Activated naive CD4-positive, alpha-beta T cell treated with anti-CD3 and anti-CD28 coated beads, Interleukin-2, amount 10 ng/mL, durations not matched to agents 7 days and 5 days (primary cell): ENCODE data around the gene TRAM2.

Experiments used
- CTCF ChIA-PET: fragments of 350-600 bp; sonication (Branson Sonifier 250); formaldehyde crosslinking; loops from one replicate; lab custom pipeline; 2021; ENCODE audit warnings: antibody characterized with exemption; lab: Charles Lee
- DNase-seq: peaks from one replicate; pipeline ENCODE4 v3.0.0-alpha.2; 2020
- H3K27ac Mint-ChIP-seq: one replicate; pipeline ENCODE4 v1.8.0; 2021; ENCODE audit warnings: mild to moderate bottlenecking, moderate library complexity, mixed read lengths
- H3K27me3 Mint-ChIP-seq: one replicate; pipeline ENCODE4 v1.8.0; 2021; ENCODE audit warnings: mild to moderate bottlenecking, mixed read lengths
- H3K36me3 Mint-ChIP-seq: one replicate; pipeline ENCODE4 v1.8.0; 2021; ENCODE audit warnings: mixed read lengths
- H3K4me1 Mint-ChIP-seq: one replicate; pipeline ENCODE4 v1.8.0; 2021; ENCODE audit warnings: mixed read lengths
- H3K4me3 Mint-ChIP-seq: one replicate; pipeline ENCODE4 v1.8.0; 2021; ENCODE audit warnings: mild to moderate bottlenecking, moderate library complexity, mixed read lengths
- H3K9me3 Mint-ChIP-seq: one replicate; pipeline ENCODE4 v1.8.0; 2021; ENCODE audit warnings: mixed read lengths

The TRAM2 gene

GRCh38 chr6:52571099-52571755 lies 5.6 kb downstream of the TRAM2 start:
- H3K27me3 Mint-ChIP-seq: peaks cover 9% of the 10 kb centered on the region
- CTCF ChIA-PET: no interaction called here
- H3K27ac Mint-ChIP-seq: no peak overlapping the region
- H3K9me3 Mint-ChIP-seq: no peaks in the 10 kb centered on the region
- no peaks in the 10 kb centered on the region for H3K36me3 Mint-ChIP-seq
- no peak overlapping the region for H3K4me3 Mint-ChIP-seq
- no peak for DNase-seq
- H3K4me1 Mint-ChIP-seq: peaks cover 34% of the 10 kb centered on the region

- H3K27ac Mint-ChIP-seq: no peak overlapping the region
- no peak for DNase-seq
- H3K9me3 Mint-ChIP-seq: no peaks in the 10 kb centered on the region
- H3K4me3 Mint-ChIP-seq: no peak overlapping the region
- peaks cover 3% of the 10 kb centered on the region for H3K27me3 Mint-ChIP-seq
- H3K36me3 Mint-ChIP-seq: no peaks in the 10 kb centered on the region
- H3K4me1 Mint-ChIP-seq: peaks cover 28% of the 10 kb centered on the region
- CTCF ChIA-PET: no interaction called here
Measured at GRCh38 chr6:52570291-52570700, 6.6 kb downstream of the TRAM2 start.

GRCh38 chr6:52568320-52568719 lies 8.5 kb downstream of the TRAM2 start:
- H3K27ac Mint-ChIP-seq: no peak overlapping the region
- no peak for DNase-seq
- no peak overlapping the region for H3K4me3 Mint-ChIP-seq
- H3K36me3 Mint-ChIP-seq: no peaks in the 10 kb centered on the region
- no peaks in the 10 kb centered on the region for H3K9me3 Mint-ChIP-seq
- H3K4me1 Mint-ChIP-seq: peaks cover 10% of the 10 kb centered on the region
- H3K27me3 Mint-ChIP-seq: no peaks in the 10 kb centered on the region
- CTCF ChIA-PET: no interaction called here

- Mint-ChIP-seq H3K27me3 (no peaks in the 10 kb centered on the region), H3K4me3 (no peak overlapping the region), H3K9me3 (no peaks in the 10 kb centered on the region), H3K27ac (no peak overlapping the region), H3K36me3 (no peaks in the 10 kb centered on the region), H3K4me1 (peaks cover 10% of the 10 kb centered on the region)
- CTCF ChIA-PET: interaction anchor here (1.3 kb wide), 1 partner anchor 18 kb away, joined by 3 read pairs; no protein-coding TSS in a partner anchor
- DNase-seq: no peak
Measured at GRCh38 chr6:52566853-52567279, 10.0 kb downstream of the TRAM2 start.

- Mint-ChIP-seq H3K4me3 (no peak overlapping the region), H3K27me3 (no peaks in the 10 kb centered on the region), H3K36me3 (no peaks in the 10 kb centered on the region), H3K9me3 (no peaks in the 10 kb centered on the region), H3K4me1 (peaks cover 10% of the 10 kb centered on the region), H3K27ac (no peak overlapping the region)
- CTCF ChIA-PET: interaction anchor here (1.3 kb wide), 1 partner anchor 17 kb away, joined by 3 read pairs; no protein-coding TSS in a partner anchor
- no peak for DNase-seq
Measured at GRCh38 chr6:52566201-52566600, 10.7 kb downstream of the TRAM2 start.

- CTCF ChIA-PET: no interaction called here
- no peak overlapping the region for H3K27ac Mint-ChIP-seq
- H3K4me3 Mint-ChIP-seq: no peak overlapping the region
- H3K4me1 Mint-ChIP-seq: peaks cover 10% of the 10 kb centered on the region
- no peaks in the 10 kb centered on the region for H3K27me3 Mint-ChIP-seq
- no peak for DNase-seq
- H3K36me3 Mint-ChIP-seq: no peaks in the 10 kb centered on the region
- no peaks in the 10 kb centered on the region for H3K9me3 Mint-ChIP-seq
Measured at GRCh38 chr6:52564856-52565255, 12.0 kb downstream of the TRAM2 start.

GRCh38 chr6:52562911-52563310 lies 13.9 kb downstream of the TRAM2 start:
- H3K4me3 Mint-ChIP-seq: no peak overlapping the region
- H3K27ac Mint-ChIP-seq: no peak overlapping the region
- H3K9me3 Mint-ChIP-seq: no peaks in the 10 kb centered on the region
- no peaks in the 10 kb centered on the region for H3K27me3 Mint-ChIP-seq
- DNase-seq: no peak
- H3K4me1 Mint-ChIP-seq: peaks cover 10% of the 10 kb centered on the region
- CTCF ChIA-PET: no interaction called here
- no peaks in the 10 kb centered on the region for H3K36me3 Mint-ChIP-seq

GRCh38 chr6:52560462-52560861 lies 16.4 kb downstream of the TRAM2 start:
- H3K36me3 Mint-ChIP-seq: no peaks in the 10 kb centered on the region
- H3K9me3 Mint-ChIP-seq: no peaks in the 10 kb centered on the region
- no peaks in the 10 kb centered on the region for H3K4me1 Mint-ChIP-seq
- no peak overlapping the region for H3K27ac Mint-ChIP-seq
- CTCF ChIA-PET: no interaction called here
- no peak for DNase-seq
- no peaks in the 10 kb centered on the region for H3K27me3 Mint-ChIP-seq
- H3K4me3 Mint-ChIP-seq: no peak overlapping the region

- Mint-ChIP-seq H3K36me3 (no peaks in the 10 kb centered on the region), H3K9me3 (no peaks in the 10 kb centered on the region), H3K4me1 (no peaks in the 10 kb centered on the region), H3K4me3 (no peak overlapping the region), H3K27ac (no peak overlapping the region), H3K27me3 (no peaks in the 10 kb centered on the region)
- no peak for DNase-seq
- CTCF ChIA-PET: no interaction called here
Measured at GRCh38 chr6:52558266-52559000, 18.4 kb downstream of the TRAM2 start.

- Mint-ChIP-seq H3K9me3 (no peaks in the 10 kb centered on the region), H3K27me3 (no peaks in the 10 kb centered on the region), H3K27ac (no peak overlapping the region), H3K4me3 (no peak overlapping the region), H3K4me1 (no peaks in the 10 kb centered on the region), H3K36me3 (no peaks in the 10 kb centered on the region)
- CTCF ChIA-PET: no interaction called here
- DNase-seq: no peak
Measured at GRCh38 chr6:52557389-52558265, 19.2 kb downstream of the TRAM2 start.

GRCh38 chr6:52555518-52556233 lies 21.2 kb downstream of the TRAM2 start:
- Mint-ChIP-seq H3K27me3 (no peaks in the 10 kb centered on the region), H3K4me1 (no peaks in the 10 kb centered on the region), H3K27ac (no peak overlapping the region), H3K4me3 (no peak overlapping the region), H3K36me3 (no peaks in the 10 kb centered on the region), H3K9me3 (no peaks in the 10 kb centered on the region)
- CTCF ChIA-PET: interaction anchor here (1.3 kb wide), 1 partner anchor 96 kb away, joined by 3 read pairs; no protein-coding TSS in a partner anchor
- no peak for DNase-seq

- Mint-ChIP-seq H3K36me3 (no peaks in the 10 kb centered on the region), H3K4me3 (no peak overlapping the region), H3K27ac (no peak overlapping the region), H3K27me3 (no peaks in the 10 kb centered on the region), H3K9me3 (no peaks in the 10 kb centered on the region), H3K4me1 (no peaks in the 10 kb centered on the region)
- DNase-seq: no peak
- CTCF ChIA-PET: no interaction called here
Measured at GRCh38 chr6:52554684-52555280, 22.1 kb downstream of the TRAM2 start.

GRCh38 chr6:52553719-52554118 lies 23.1 kb downstream of the TRAM2 start:
- no peaks in the 10 kb centered on the region for H3K4me1 Mint-ChIP-seq
- no peak overlapping the region for H3K4me3 Mint-ChIP-seq
- CTCF ChIA-PET: no interaction called here
- no peak for DNase-seq
- no peaks in the 10 kb centered on the region for H3K9me3 Mint-ChIP-seq
- no peaks in the 10 kb centered on the region for H3K27me3 Mint-ChIP-seq
- H3K27ac Mint-ChIP-seq: no peak overlapping the region
- no peaks in the 10 kb centered on the region for H3K36me3 Mint-ChIP-seq
